ENCODE results near the gene FRMPD3.

- TF ChIP-seq CTCF (IDR thresholded peaks at IDR 0.05) (no peak), POLR2A (IDR thresholded peaks at IDR 0.05) (no peak)
These were observed 4.8 kb downstream of the FRMPD3 start for GRCh38 chrX:107454302-107454701.

Measured in lower leg skin (tissue), 3 donors.